ENCODE results near the gene TMEM201. TPM values are rescaled to one million over a fixed set of nuclear protein-coding genes. Genes with fewer than 3 reads are reported as not detected.

Gene TMEM201
- total and polyA plus RNA-seq, 9 of the 15 experiments (the other 6 are each of a cell fraction or from before 2014, with no cell fraction given): 0.42 to 51.3 (median 7.4) TPM

DNA sequence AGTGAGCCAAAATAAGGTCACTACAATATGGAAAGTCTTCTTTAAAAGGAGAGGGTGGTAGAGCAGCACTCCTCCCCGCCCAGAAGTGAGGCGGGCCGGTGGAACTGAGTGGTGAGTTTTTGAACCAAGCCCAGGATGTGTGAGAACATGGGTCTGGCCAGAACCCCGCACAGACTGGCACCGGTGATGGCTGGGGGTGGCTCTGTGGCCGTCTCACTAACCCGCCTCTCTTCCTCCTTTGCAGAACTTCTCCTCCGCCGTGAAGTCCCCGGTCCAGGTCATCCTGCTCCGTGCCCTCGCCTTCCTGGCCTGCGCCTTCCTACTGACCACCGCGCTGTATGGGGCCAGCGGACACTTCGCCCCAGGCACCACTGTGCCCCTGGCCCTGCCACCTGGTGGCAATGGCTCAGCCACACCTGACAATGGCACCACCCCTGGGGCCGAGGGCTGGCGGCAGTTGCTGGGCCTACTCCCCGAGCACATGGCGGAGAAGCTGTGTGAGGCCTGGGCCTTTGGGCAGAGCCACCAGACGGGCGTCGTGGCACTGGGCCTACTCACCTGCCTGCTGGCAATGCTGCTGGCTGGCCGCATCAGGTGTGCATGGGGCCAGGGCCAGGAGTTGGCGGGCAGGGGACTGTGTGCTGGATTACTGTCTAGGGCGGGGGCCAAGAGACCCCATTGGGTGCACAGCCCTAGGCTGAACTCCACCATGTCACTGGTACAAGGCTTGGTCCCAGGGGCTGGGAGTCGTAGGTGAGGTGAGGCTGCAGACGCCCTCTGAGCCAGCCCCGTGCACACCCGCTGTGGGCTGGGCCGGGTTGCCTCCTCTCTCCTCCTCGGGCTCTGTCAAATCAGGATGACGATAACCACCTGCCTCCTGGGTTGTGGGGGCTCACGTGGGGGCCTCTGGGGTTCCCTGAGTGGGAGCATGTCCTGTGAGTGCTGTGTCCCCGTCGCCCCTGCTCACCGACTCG, 12.4 kb downstream of the TMEM201 start:
- intact Hi-C loops (cut with micrococcal nuclease) (no loop called here), in situ Hi-C loops (cut with MboI) (no loop called here)
- no TSS peak for BruUV-seq (replicated peaks)
- no peak overlapping the region for H3K4me3 ChIP-seq
- H3K9me3 ChIP-seq (replicated peaks; ENCODE audit: control insufficient read depth, insufficient read depth, low read depth, low read length): no peaks in the 10 kb centered on the region
- H3K27me3 ChIP-seq (ENCODE audit: control insufficient read depth in 2 of 2, insufficient read depth in 2 of 2, low read length in 2 of 2): no peaks in the 10 kb centered on the region
- peaks cover 0 to 21% of the 10 kb centered on the region in 2 experiments; a peak in 1 of 5 replicates for H3K4me1 ChIP-seq (replicated peaks in 1 of 2; ENCODE audit: control insufficient read depth in 2 of 2, insufficient read depth in 2 of 2, low read length in 2 of 2)
- no peak overlapping the region for H3K27ac ChIP-seq (ENCODE audit: extremely low read depth, low read depth, low read length)
- FAIRE-seq (no peak), ATAC-seq (no peak), DNase-seq (ENCODE audit: extremely low read depth in 1 of 4, low spot score in 3 of 4) (no peak)
- H4K20me1 ChIP-seq (replicated peaks; ENCODE audit: control insufficient read depth, insufficient read depth, low read length): peaks cover 4% of the 10 kb centered on the region; the same call in 1 of the 2 replicates
- no peak overlapping the region for H2AFZ ChIP-seq (ENCODE audit: low read depth, low read length)
- ChIA-PET POLR2A (no interaction called here), CTCF (ENCODE audit: low intra/inter-chr PET ratio) (no interaction called here)
- H3K4me2 ChIP-seq (ENCODE audit: insufficient read depth, low read length): no peak overlapping the region
- H3K9me1 ChIP-seq (ENCODE audit: control insufficient read depth, insufficient read depth, low read length): no peaks in the 10 kb centered on the region
- peaks cover 93% of the 10 kb centered on the region; the same call in 2 of the 3 replicates for H3K36me3 ChIP-seq (ENCODE audit: control insufficient read depth, insufficient read depth, low read length)
- 95% methylated on average over 37 of the region's 39 CpGs for WGBS (ENCODE audit: insufficient coverage, low coverage, missing lambda C conversion rate)
- H3K9ac ChIP-seq (ENCODE audit: insufficient read depth in 1 of 2, low read depth in 2 of 2, low read length in 2 of 2): no peak overlapping the region
- no peaks in the 10 kb centered on the region for H3K79me2 ChIP-seq (ENCODE audit: control insufficient read depth, insufficient read depth, low read length)
- TF ChIP-seq YY1 (IDR thresholded peaks at IDR 0.05; ENCODE audit: borderline replicate concordance in 1 of 3, control insufficient read depth in 1 of 3, extremely low read depth in 1 of 3, insufficient read depth in 3 of 3, insufficient read length in 1 of 3, insufficient replicate concordance in 2 of 3, low read depth in 1 of 3, low read length in 2 of 3) (no peak), RBFOX2 (IDR thresholded peaks at IDR 0.05; ENCODE audit: low read depth, low read length) (peak; percentile 23; the same call in 1 of the 2 replicates), POLR2G (IDR thresholded peaks at IDR 0.05; ENCODE audit: low read depth, low read length) (peak; percentile 12; the same call in 1 of the 2 replicates)

All from K562 (cell line).